Measurements from ENCODE around the gene DTNBP1.

Gene DTNBP1

GRCh38 chr6:15626160-15626559 is 36.7 kb downstream of the DTNBP1 start:
- DNase-seq (ENCODE audit: low read depth), result no peak

DNA sequence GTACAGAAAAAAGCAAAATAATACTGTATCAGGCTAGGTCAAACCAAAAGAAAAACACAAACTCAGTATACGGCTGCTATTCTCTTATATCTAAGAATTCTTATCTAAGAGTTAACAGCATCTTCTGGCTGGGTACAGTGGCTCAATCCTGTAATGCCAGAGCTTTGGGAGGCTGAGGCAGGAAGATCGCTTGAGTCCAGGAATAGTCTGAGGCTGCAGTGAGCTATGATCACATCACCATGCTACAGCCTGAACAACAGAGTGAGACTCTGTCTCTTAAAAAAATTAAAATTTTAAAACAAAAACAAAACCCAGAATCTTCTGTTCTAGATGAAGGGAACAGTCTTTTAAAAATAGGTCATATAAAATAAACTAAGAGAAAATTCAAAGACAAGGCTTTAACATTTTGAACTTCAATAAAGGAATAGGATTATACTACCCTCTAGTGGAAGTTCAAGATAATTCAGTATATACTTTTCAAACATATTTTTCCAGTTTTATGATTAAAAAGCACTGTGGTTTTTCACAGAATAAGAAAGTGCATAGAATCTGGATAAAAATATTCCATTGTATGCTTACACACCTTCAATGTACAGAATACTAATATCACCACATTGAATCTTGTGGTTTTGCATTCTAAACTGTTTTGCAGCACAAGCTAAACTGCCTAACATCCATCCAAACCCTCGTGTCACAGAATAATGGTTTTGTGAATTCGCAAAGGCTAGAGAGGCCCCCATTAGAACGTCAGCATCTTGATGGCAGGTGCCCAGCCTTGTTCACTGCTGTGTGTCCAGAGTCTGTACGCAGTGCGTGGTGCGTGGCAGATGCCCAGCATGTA is 39.3 kb downstream of the DTNBP1 start:
- no peak for DNase-seq (ENCODE audit: low read depth)

DNA sequence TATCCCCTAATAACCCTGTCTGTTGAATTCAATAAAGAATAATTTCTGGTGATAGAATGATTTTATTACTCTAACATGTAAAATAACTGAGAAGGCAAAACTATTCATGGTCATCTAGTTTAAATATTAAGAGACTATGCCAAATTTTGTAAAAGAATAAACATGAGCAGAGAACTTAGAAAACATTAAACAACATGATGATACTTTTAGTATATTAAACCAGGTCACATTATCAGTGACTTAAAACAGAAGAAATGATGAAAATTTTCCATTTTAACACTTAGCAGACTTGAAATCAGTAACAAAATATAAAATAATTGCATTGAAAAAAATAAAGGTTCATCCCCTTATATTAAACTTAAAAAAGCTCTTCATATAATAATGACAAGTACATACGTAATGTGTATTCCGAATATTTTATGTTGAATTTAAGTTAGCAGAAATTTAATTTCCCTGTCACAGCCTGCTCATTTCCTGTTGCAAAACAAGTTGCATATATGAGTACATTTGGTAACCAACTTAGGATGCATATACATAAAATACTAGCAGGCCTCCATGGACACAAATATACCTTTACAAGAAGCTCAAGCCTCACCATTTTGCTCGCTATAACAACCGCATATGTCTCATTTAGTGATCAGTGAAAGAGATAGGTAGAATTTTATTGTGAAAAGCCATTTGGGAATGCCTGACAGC is 40.6 kb downstream of the DTNBP1 start:
- DNase-seq (ENCODE audit: low read depth), result no peak

DNA sequence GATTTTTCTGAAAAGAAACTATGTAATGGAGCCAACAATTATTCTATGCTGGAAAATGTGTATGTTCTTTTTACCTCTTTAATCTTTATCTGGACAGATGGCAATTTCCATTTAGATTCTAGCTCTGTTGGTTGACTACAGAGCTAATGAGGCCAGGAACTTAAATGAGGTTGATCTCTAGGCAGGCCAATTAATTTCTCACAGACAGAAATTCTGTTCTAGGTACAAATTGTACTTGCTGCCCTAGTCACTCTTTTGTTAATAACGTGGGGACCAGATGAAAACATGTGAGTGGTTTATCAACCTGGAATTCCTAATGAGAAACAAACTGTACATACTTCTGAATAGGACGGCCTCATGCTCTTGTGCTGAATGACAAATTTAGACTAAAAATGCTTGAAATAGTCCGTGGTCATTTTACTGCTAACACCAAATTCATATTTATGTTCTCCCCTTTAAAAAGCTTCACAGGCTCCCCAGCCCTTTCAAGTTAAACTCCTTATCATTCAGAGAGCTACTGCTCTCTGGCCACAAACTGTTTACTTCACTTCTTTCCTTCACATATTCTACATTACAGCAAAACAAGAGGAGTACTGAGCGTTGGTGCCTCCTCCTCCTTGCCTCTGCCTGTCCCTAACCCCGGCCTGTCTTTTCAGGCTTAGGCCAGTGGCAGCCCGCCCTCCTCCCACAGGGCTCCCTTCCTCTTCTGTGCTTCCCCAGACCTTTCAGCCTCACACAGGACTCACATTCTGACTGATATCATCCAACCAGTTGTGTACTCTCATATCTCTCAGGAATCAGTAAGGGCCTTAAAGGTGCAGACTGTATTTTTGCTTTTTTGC is 41.4 kb downstream of the DTNBP1 start:
- DNase-seq (ENCODE audit: low read depth), result no peak

GRCh38 chr6:15620611-15621010 is 42.2 kb downstream of the DTNBP1 start:
- no peak for DNase-seq (ENCODE audit: low read depth)

GRCh38 chr6:15619330-15619729 is 43.5 kb downstream of the DTNBP1 start:
- no peak for DNase-seq (ENCODE audit: low read depth)

- no peak for DNase-seq (ENCODE audit: low read depth)
Observed at GRCh38 chr6:15618685-15619084, 44.1 kb downstream of the DTNBP1 start.

DNA sequence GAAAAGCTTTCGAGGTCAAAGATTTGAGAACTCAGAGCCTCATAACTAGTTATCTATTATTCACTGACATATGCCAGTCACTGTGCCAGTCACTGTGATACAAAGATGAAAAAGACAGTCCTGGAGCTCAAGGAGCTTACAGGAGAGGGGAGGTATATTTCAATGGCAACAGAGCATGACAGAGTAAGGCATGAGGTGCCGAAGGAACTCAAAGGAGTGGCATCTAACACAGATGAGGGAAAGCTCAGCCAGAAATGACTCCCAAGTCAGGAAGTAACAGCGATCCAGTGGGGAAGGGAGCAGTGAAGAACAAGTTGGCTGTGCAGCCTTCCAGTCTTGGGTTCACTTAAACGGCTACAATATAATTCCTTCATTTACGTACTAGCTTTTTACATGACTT is 46.6 kb downstream of the DTNBP1 start:
- no peak for DNase-seq (ENCODE audit: low read depth)

GRCh38 chr6:15615802-15616201 is 47.0 kb downstream of the DTNBP1 start:
- DNase-seq (ENCODE audit: low read depth), result no peak

- no peak for DNase-seq (ENCODE audit: low read depth)
Observed at GRCh38 chr6:15614277-15614676, 48.6 kb downstream of the DTNBP1 start.

GRCh38 chr6:15608396-15608795 is 54.4 kb downstream of the DTNBP1 start:
- DNase-seq (ENCODE audit: low read depth), result no peak

- no peak for DNase-seq (ENCODE audit: low read depth)
Observed at GRCh38 chr6:15607603-15608002, 55.2 kb downstream of the DTNBP1 start.

- DNase-seq (ENCODE audit: low read depth), result no peak
Observed at GRCh38 chr6:15606347-15606746, 56.5 kb downstream of the DTNBP1 start.

- DNase-seq (ENCODE audit: low read depth), result no peak
Observed at GRCh38 chr6:15604843-15605242, 58.0 kb downstream of the DTNBP1 start.

- DNase-seq (ENCODE audit: low read depth), result no peak
Observed at GRCh38 chr6:15602154-15602553, 60.7 kb downstream of the DTNBP1 start.

GRCh38 chr6:15598273-15598798 is 64.5 kb downstream of the DTNBP1 start:
- DNase-seq (ENCODE audit: low read depth), result no peak

- DNase-seq (ENCODE audit: low read depth), result no peak
Observed at GRCh38 chr6:15596186-15596896, 66.5 kb downstream of the DTNBP1 start.

- no peak for DNase-seq (ENCODE audit: low read depth)
Observed at GRCh38 chr6:15595461-15596173, 67.2 kb downstream of the DTNBP1 start.

GRCh38 chr6:15594512-15595259 is 68.1 kb downstream of the DTNBP1 start:
- DNase-seq (ENCODE audit: low read depth), result no peak

- no peak for DNase-seq (ENCODE audit: low read depth)
Observed at GRCh38 chr6:15593798-15594197, 69.0 kb downstream of the DTNBP1 start.
